Measurements from ENCODE around the gene CNOT4.
"Not testable (repeated sequence)": the region's sequence is repeated elsewhere in the genome, so short reads cannot be mapped to it uniquely, and the experiment has no call there.

Gene CNOT4

GRCh38 chr7:135510592-135511183 is 786 bp upstream of the CNOT4 start:
- no peak for DNase-seq

DNA sequence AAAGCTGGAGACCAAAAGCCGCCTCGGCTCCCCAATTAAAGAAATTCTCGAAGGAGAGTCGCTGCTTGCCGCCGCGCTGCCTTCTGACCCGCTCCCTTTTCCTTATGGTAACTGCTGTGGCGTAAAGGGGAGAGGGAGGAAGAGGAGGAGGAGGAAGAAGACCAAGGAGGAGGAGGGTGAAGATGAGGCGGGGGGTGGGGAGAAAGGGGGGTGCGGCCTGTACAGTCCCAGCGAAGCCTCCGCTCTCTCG is 388 bp downstream of the CNOT4 start:
- no peak for DNase-seq

DNA sequence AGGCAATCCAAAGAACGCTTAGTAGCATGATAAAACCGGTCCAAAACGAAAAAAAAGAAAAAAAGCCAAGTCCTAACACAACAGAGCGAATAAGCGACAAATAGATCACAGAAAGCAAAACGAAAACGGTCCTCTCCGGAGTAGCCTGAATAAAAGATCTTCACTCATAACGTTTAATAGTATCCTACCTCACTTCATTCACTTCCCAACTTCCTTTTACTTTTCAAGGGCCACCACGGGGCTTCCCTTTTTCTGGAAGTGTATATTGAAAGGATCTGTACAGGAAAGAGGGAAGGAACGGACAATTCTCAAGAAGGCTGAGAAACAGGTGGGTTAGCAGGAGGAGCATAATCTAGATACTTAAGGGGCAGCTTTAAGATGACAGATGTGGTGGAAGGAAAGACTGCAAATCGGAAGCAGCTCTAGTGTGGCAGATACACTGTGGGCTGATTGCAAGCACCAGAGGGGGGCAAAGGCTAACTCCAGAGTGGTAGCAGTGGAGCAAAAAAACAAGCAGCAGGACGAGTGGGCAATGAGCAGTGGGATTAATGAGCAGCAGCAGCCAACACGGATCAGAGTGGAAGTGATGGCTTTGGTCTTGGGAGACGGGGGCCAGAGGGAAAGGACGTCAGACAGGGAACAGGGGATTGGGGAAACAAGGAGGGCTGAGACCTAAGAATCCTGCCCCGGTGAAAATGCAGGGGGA is 866 bp downstream of the CNOT4 start:
- DNase-seq = no peak

DNA sequence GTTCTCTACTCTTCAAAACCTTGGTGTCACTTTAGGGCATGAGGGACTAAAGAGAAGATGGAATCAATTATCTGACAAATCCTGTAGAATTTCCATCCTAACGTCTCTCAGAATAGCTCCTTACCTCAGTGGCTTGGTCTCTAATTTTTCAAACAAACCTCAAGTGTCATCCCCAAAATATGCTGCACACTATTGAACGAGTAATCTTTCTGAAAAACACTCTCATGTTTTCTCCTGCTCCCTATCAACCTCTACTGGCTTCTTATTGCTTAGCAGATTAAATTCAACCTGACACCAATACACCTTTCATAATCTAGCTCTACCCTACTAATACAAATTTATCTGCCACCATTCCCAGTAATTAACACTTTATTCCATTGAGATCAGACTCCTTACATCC is 8.5 kb downstream of the CNOT4 start:
- no peak for DNase-seq

GRCh38 chr7:135499818-135500217 is 10.1 kb downstream of the CNOT4 start:
- DNase-seq = peak; percentile 27

GRCh38 chr7:135497161-135497560 is 12.7 kb downstream of the CNOT4 start:
- not testable (repeated sequence) for DNase-seq

DNA sequence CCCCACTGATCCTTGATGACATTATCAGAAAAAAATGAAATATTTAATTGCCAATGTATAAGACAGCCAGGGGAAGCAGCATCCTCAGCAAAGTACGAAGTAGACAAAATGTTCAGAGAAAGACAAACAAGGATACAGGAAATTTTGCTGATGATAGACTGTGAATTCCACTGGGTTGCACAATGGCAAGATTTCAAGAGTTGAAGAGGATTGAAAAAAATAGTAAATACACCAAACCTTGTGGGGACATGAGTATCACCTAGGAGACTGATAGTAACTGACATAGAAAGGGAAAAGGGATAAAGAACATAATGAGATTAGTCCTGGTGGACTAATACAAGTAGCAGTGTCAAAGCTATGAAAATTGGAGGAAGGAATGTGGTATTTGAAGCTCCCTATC is 16.5 kb downstream of the CNOT4 start:
- DNase-seq = no peak

DNA sequence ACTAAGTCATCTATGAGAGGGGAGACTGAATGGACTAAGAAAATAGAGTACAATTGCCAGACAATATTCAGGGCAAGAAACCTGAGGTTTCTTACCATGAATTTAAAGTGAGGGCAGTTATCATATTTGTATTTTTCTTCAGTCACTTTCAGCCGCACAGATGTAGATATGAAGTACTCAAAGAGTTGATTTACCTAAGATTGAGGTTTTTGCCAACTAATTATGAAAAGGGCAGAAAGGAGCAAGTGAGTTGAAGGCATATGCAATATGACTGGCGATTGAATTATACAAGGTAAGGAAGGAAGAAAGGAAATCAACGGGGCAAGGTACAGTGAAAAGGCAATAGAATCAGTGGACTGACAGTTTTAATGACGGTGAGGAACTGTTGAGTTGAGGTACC is 17.8 kb downstream of the CNOT4 start:
- DNase-seq = no peak

DNA sequence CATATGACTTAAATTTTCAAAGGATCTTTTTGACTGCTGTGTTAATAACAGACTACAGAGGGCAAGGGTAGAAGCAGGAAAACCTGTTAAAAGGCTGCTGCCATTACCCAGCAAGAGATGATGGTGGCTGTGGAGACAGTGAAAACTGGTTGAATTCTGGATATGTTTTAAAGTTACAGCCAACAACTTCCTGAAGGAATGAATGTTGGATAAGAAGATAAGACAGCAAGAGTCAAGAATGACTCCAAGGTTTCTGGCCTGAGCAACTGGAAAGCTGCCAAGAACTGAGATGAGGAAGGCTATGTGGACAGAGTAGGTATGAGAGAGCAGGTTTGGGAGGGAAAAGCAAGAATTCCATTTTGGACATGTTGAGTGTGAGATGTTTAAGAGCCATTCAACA is 19.1 kb downstream of the CNOT4 start:
- no peak for DNase-seq

DNA sequence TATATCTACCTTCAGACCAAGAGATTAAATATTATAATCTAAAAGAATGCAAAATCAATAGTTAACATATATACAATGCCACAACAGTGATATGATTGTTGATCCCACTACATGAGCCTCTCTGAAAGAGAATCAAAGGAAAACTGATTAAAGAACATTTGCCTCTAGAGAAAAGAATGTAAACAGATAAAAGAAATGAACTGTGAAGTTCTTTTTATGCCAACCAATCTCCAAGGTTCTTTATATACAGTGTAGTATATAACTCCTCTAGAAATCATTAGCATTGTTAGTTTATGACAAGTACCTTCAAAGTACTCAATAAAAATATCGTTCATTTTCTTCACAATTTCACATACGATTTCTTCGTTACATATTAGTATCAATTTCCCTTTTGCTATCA is 20.1 kb downstream of the CNOT4 start:
- DNase-seq = no peak

GRCh38 chr7:135486261-135486920 is 23.5 kb downstream of the CNOT4 start:
- DNase-seq = no peak

GRCh38 chr7:135481598-135481979 is 28.3 kb downstream of the CNOT4 start:
- DNase-seq = no peak

GRCh38 chr7:135480966-135481597 is 28.8 kb downstream of the CNOT4 start:
- no peak for DNase-seq

- DNase-seq = no peak
These were observed 34.4 kb downstream of the CNOT4 start for GRCh38 chr7:135475521-135475920.

DNA sequence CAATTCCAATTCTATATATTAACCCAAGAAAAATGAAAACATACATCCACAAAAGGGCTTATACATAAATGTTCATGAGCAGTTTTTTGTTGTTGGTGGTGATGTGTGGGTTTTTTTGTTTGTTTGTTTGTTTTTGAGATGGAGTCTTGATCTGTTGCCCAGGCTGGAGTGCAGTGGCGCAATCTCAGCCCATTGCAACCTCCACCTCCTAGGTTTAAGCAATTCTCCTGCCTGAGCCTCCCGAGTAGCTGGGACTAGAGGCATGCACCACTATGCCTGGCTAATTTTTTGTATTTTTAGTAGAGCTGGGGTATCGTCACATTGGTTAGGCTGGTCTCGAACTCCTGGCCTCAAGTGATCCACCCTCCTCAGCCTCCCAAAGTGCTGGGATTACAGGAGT is 40.2 kb downstream of the CNOT4 start:
- not testable (repeated sequence) for DNase-seq

DNA sequence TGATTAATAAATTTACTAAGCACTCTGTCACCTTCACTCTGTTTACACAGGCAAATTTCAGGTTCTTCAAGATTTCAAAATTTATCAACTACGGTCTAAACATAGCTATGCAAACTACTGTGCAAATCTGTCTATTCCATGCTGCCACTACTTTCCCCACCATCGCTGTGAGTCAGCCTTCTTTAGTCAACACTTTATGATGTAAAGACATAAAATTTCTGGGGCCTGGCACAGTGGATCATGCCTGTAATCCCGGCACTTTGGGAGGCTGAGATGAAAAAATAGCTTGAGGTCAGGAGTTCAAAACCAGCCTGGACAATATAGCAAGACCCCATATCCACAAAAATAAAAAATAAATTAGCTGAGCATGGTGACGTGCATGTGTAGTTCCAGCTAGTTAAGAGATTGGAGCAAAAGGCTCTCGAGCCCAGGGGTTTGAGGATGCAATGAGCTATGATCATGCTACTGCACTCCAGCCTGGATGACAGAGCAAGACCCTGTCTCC is 42.6 kb downstream of the CNOT4 start:
- no peak for DNase-seq

GRCh38 chr7:135466442-135467206 is 43.3 kb downstream of the CNOT4 start:
- no peak for DNase-seq

- DNase-seq = no peak
These were observed 46.0 kb downstream of the CNOT4 start for GRCh38 chr7:135463908-135464307.

DNA sequence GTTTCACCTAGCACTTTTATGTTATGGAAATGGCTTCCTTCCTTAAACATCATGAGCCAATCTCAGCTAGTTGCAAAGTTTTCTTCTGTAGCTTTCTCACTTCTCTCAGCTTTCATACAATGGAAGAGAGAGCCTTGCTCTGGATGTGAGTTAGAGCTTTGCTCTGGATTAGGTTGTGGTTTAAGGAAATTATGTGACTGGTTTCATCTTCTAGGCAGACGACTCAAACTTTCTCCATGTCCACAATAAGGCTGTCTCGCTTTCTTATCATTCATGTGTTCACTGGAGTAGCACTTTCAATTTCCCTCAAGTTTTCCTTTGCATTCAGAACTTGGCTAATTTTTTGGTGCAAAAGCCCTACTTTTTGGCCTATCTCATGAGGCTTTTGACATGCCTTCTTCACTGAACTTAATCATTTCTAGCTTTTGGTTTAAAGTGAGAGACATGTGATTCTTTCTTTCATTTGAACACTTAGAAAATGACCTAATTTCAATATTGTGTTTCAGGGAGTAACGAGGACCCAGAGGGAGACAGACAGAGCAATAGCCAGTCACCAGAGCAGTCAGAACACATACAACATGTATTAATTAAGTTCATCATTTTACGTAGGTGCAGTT is 49.8 kb downstream of the CNOT4 start:
- DNase-seq = no peak

DNA sequence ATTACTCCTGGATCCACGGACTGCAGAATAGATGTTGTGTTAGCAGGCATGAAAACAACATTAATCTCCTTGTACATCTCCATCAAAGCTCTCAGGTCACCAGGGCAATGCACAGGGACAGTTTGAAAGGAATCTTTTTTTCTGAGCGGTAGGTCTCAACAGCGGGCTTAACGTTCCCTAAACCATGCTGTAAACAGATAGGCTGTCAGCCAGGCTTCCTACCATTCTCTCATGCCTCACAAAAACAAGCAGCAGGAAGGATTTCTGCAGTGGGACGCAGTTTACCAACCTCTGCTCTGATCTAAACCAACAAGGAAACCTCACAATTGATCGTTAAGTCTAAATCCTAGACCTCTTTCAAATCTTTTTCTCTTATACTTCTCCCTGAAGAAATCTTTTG is 50.8 kb downstream of the CNOT4 start:
- DNase-seq = no peak

GRCh38 chr7:135454060-135454459 is 55.8 kb downstream of the CNOT4 start:
- DNase-seq = no peak

DNA sequence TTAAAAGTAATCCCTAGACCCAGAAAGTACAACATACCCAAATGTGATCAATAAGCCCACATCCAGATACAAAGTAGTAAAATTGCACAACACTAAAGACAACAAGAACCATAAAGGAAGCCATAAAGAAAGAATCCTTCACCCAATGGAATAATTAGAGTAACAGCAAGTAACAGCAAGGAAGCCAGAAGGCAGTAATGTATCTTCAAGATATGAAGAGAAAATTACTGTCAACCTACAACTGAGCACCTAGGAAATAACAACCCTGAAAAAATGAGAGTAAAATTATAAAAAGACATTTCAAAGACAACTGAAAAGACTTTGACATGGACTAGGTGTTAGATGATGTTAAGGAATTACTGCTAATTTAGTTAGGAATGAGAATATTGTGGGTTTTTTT is 60.5 kb downstream of the CNOT4 start:
- DNase-seq = no peak

GRCh38 chr7:135448753-135449152 is 61.1 kb downstream of the CNOT4 start:
- no peak for DNase-seq
